Measurements from ENCODE around the gene ZNF324. TPM values are rescaled to one million over a fixed set of nuclear protein-coding genes. Genes with fewer than 3 reads are reported as not detected.
"Not testable (repeated sequence)": the region's sequence is repeated elsewhere in the genome, so short reads cannot be mapped to it uniquely, and the experiment has no call there.

ZNF324 gene
- total and polyA plus RNA-seq, 3 donors from 2014 or later: 7.8 to 24.8 (median 23.2) TPM

GRCh38 chr19:58466089-58466759, 656 bp upstream of the ZNF324 start:
- Histone ChIP-seq H3K27ac (peak overlapping the region in 1 of 2 donors; percentile 73), H3K4me1 (peaks cover 9% of the 10 kb centered on the region), H3K27me3 (no peaks in the 10 kb centered on the region), H3K4me3 (peak overlapping the region; percentile 82 to 83), H3K36me3 (ENCODE audit: low read depth, missing control alignments) (no peaks in the 10 kb centered on the region), H3K9me3 (no peaks in the 10 kb centered on the region)
- DNase-seq: no peak
- intact Hi-C loops (cut with DNase I; ENCODE audit: low total_unique reads): no loop called here
- WGBS, 2 donors: 23 to 27% methylated on average over 20 of the region's 20 CpGs
- no peak for TF ChIP-seq CTCF (IDR thresholded peaks at IDR 0.05)
- no peak for TF ChIP-seq POLR2A (IDR thresholded peaks at IDR 0.05)

GRCh38 chr19:58468216-58468839, 1.4 kb downstream of the ZNF324 start:
- H3K27ac ChIP-seq: no peak overlapping the region
- no peak overlapping the region for H3K4me3 ChIP-seq
- 61% methylated on average over 5 of the region's 5 CpGs for WGBS, 2 donors
- no peaks in the 10 kb centered on the region for H3K36me3 ChIP-seq (ENCODE audit: low read depth, missing control alignments)
- H3K4me1 ChIP-seq: peaks cover 9% of the 10 kb centered on the region
- intact Hi-C loops (cut with DNase I; ENCODE audit: low total_unique reads): no loop called here
- H3K27me3 ChIP-seq: no peaks in the 10 kb centered on the region
- no peak for DNase-seq
- H3K9me3 ChIP-seq: no peaks in the 10 kb centered on the region
- TF ChIP-seq POLR2A (IDR thresholded peaks at IDR 0.05): no peak
- no peak for TF ChIP-seq CTCF (IDR thresholded peaks at IDR 0.05)

GRCh38 chr19:58469241-58470013, 2.5 kb downstream of the ZNF324 start:
- WGBS, 2 donors: 92 to 93% methylated on average over 12 to 17 of the region's 17 CpGs
- Histone ChIP-seq H3K4me1 (peaks cover 9% of the 10 kb centered on the region), H3K27ac (no peak overlapping the region), H3K27me3 (no peaks in the 10 kb centered on the region), H3K36me3 (ENCODE audit: low read depth, missing control alignments) (no peaks in the 10 kb centered on the region), H3K4me3 (no peak overlapping the region), H3K9me3 (no peaks in the 10 kb centered on the region)
- TF ChIP-seq CTCF (IDR thresholded peaks at IDR 0.05) (no peak), POLR2A (IDR thresholded peaks at IDR 0.05) (no peak)
- intact Hi-C loops (cut with DNase I; ENCODE audit: low total_unique reads): no loop called here
- DNase-seq: no peak

GRCh38 chr19:58470837-58471543, 4.1 kb downstream of the ZNF324 start:
- H3K27me3 ChIP-seq; H3K4me3 ChIP-seq; intact Hi-C loops (cut with DNase I; ENCODE audit: low total_unique reads); H3K9me3 ChIP-seq; H3K27ac ChIP-seq; DNase-seq; H3K36me3 ChIP-seq (ENCODE audit: low read depth, missing control alignments): not testable (repeated sequence)
- WGBS, 2 donors: 60 to 90% methylated on average over 7 to 27 of the region's 53 CpGs
- peaks cover 16% of the 10 kb centered on the region for H3K4me1 ChIP-seq

GRCh38 chr19:58471736-58472135, 4.9 kb downstream of the ZNF324 start:
- Histone ChIP-seq H3K9me3 (no peaks in the 10 kb centered on the region), H3K27ac (no peak overlapping the region), H3K4me3 (no peak overlapping the region), H3K27me3 (no peaks in the 10 kb centered on the region), H3K36me3 (ENCODE audit: low read depth, missing control alignments) (no peaks in the 10 kb centered on the region), H3K4me1 (peaks cover 15% of the 10 kb centered on the region)
- intact Hi-C loops (cut with DNase I; ENCODE audit: low total_unique reads): no loop called here
- no peak for TF ChIP-seq CTCF (IDR thresholded peaks at IDR 0.05)
- no peak for TF ChIP-seq POLR2A (IDR thresholded peaks at IDR 0.05)
- no peak for DNase-seq
- WGBS, 2 donors: 88 to 96% methylated on average over 27 to 35 of the region's 39 CpGs
